ENCODE data around the gene KLHL5.

DNA sequence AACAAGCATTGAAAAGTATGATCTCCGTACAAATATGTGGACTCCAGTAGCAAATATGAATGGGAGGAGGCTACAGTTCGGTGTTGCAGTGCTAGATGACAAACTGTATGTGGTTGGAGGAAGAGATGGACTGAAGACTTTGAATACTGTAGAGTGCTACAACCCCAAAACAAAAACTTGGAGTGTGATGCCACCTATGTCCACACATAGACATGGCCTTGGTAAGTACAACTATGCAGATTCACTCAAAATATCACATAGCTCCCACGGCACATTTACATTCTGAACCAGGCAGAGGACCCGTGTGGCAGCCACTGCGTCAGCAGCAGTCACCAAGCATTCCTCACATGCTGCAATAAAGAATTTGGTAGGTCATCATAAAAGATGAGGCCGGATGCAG lies 41.3 kb downstream of the KLHL5 start:
- TF ChIP-seq, protein P1, sequence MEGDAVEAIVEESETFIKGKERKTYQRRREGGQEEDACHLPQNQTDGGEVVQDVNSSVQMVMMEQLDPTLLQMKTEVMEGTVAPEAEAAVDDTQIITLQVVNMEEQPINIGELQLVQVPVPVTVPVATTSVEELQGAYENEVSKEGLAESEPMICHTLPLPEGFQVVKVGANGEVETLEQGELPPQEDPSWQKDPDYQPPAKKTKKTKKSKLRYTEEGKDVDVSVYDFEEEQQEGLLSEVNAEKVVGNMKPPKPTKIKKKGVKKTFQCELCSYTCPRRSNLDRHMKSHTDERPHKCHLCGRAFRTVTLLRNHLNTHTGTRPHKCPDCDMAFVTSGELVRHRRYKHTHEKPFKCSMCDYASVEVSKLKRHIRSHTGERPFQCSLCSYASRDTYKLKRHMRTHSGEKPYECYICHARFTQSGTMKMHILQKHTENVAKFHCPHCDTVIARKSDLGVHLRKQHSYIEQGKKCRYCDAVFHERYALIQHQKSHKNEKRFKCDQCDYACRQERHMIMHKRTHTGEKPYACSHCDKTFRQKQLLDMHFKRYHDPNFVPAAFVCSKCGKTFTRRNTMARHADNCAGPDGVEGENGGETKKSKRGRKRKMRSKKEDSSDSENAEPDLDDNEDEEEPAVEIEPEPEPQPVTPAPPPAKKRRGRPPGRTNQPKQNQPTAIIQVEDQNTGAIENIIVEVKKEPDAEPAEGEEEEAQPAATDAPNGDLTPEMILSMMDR (IDR thresholded peaks at IDR 0.05; ENCODE audit: low read depth, low read length, poor library complexity, severe bottlenecking): no peak
- TF ChIP-seq EZH2phosphoT487 (IDR thresholded peaks at IDR 0.05; ENCODE audit: borderline replicate concordance, low read length): no peak
